Hindlimb muscle (tissue), 1 donor: Measurements from ENCODE around the gene ZNF582. TPM values are rescaled to one million over a fixed set of nuclear protein-coding genes. Genes with fewer than 3 reads are reported as not detected.
A peak's percentile ranks its signal among the peaks of the same experiment; 100 is the strongest.
"Not testable (repeated sequence)": the region's sequence is repeated elsewhere in the genome, so short reads cannot be mapped to it uniquely, and the experiment has no call there.

Source experiments
- DNase-seq: peaks from one replicate; pipeline ENCODE4 v3.0.0-alpha.2; 2013
- polyA plus RNA-seq: library from polyadenylated mRNA; unstranded; fragments of 120-200 nt; gene quantifications from one replicate; pipeline ENCODE4 v1.2.1, GENCODE V29; 2013; ENCODE audit not compliant: insufficient read length

ZNF582 gene
- polyA plus RNA-seq, 1 donor, result 6.0 TPM

GRCh38 chr19:56351208-56351607 lies 42.1 kb downstream of the ZNF582 start:
- DNase-seq, result no peak

DNA sequence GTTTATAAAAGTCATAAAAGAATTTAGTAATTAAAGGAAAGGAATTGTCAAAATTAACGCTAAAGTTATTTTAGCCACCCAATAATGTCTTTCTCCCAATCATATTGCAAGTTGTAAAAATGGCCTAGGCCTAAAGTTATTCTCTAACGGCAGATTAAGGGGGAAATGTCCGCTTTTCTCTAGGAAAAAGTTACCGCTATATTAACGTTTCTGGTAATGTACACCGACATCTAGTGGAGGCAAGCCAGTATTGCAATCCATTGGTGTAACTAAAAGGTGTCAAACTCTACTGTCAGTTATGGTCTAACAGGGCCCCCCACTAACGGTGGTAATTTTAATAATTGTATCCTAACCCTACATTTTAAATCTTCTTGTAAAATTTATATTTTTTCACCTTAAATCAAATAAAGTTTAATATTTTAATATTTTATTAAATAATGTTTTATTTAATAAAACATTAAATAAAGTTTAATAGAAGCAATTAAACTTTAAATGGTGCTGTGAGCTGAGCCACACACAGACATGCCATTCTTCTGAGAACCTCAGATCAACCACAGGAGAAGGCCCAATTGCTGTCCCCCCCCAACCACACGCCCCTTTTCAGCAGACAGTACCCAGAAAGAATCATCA lies 42.8 kb downstream of the ZNF582 start:
- DNase-seq, result peak; percentile 26

DNA sequence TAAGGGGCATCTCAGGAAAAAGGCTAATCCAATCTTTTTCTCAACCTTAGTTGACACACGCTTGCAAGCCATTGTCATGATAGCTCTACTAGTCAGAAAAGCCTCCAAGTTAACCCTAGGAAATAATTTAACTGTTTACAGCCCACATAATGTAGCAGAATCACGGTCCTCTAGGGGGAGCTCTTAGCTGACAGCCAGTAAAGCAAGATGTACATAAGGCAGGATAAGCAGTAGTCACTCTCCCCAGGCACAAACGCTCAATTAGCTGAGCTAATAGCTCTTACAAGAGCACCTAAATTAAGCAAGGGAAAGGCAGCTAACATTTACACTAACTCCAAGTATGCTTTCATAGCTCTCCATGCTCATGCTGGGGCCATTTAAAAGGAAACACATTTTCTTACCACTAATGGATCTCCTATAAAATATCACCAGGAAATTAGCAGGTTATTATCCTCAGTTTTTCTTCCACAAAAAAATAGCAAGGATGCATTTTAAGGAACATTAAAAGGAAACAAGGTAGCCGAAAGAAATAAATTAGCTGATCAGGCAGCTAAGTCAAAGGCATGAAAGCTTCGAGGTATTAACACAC lies 45.0 kb downstream of the ZNF582 start:
- DNase-seq, result no peak

- DNase-seq, result no peak
Observed at GRCh38 chr19:56347163-56347778, 46.1 kb downstream of the ZNF582 start.

DNA sequence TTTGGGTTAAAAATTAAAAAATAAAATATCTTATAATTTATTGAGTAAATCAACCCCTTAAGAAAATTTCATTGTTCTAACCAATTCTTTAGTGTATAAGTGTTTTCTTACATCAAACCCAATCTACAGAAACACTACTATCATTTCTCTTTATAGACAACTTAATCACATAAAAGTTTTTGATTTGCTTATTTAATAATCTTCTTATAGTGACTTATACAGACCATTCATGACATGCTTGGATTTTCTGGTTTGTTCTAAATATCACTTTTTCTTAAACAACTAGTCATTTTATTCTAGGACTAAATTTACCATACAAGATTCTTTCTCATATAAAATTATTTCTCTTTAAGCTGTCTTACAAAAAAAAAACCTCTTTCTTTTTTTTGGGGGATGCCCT lies 51.4 kb downstream of the ZNF582 start:
- DNase-seq, result no peak

DNA sequence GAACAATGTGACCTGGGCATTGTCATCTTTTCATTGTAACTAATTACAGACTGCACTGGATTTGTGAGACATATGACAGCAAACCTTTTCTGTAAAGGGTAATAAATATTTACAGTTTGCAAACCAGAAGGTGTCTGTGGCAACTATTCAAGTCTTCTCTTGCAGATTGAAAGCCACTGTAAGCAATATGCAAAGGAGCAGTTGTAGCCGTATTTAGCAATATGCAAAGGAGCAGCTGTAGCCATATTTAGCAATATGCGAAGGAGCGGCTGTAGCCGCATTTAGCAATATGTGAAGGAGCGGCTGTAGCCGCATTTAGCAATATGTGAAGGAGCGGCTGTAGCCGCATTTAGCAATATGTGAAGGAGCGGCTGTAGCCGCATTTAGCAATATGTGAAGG lies 54.3 kb downstream of the ZNF582 start:
- DNase-seq, result not testable (repeated sequence)

- not testable (repeated sequence) for DNase-seq
Observed at GRCh38 chr19:56337077-56337476, 56.3 kb downstream of the ZNF582 start.

GRCh38 chr19:56335371-56335770 lies 58.0 kb downstream of the ZNF582 start:
- not testable (repeated sequence) for DNase-seq

DNA sequence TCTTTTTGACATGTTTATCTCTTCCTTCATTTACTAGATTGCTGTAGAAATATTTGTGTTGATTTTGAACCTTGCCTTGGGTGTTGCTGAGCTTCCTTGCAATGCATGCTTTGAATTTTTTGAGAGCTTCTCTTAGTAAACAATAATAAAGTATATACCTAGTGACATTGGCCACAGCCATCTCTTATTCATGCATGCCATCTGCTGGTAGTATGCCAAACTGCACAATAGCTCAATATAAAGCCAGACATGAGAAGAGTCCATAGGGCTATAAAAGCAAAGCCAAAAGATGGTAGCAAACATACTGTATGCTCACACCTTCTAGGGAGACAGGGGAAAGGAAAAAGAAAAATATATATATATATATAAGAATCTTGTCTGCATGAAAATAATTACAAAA lies 59.8 kb downstream of the ZNF582 start:
- no peak for DNase-seq

Other genes with a start within 250 kb of the ZNF582 start
- gene GALP, start 217.5 kb downstream of the ZNF582 start, polyA plus RNA-seq, result not detected
- not detected for gene ZSCAN5B, start 195.8 kb downstream of the ZNF582 start, polyA plus RNA-seq
- gene ZSCAN5C, start 191.3 kb downstream of the ZNF582 start, polyA plus RNA-seq, result not detected
- gene EDDM13, start 120.8 kb downstream of the ZNF582 start, polyA plus RNA-seq, result 1.3 TPM
- 8.1 TPM for gene ZSCAN5A, start 78.7 kb downstream of the ZNF582 start, polyA plus RNA-seq
- gene ZNF583, start 10.8 kb upstream of the ZNF582 start, polyA plus RNA-seq, result 7.0 TPM
- 11.0 TPM for gene ZNF667, start 83.8 kb upstream of the ZNF582 start, polyA plus RNA-seq
- gene ZNF471, start 114.3 kb upstream of the ZNF582 start, polyA plus RNA-seq, result 14.6 TPM
- gene ZFP28, start 145.4 kb upstream of the ZNF582 start, polyA plus RNA-seq, result 9.9 TPM
- gene ZNF470, start 173.9 kb upstream of the ZNF582 start, polyA plus RNA-seq, result 4.9 TPM
- 8.1 TPM for gene ZNF71, start 201.8 kb upstream of the ZNF582 start, polyA plus RNA-seq
- gene SMIM17, start 249.6 kb upstream of the ZNF582 start, polyA plus RNA-seq, result 1.3 TPM